AG04450 (cell line): ENCODE results near the gene AGBL5. TPM values are rescaled to one million over a fixed set of nuclear protein-coding genes. Genes with fewer than 3 reads are reported as not detected.

Source experiments
- CTCF ChIA-PET: fragments of 300-600, 350-600 bp; formaldehyde crosslinking; extraction: SDS; loops from one replicate; lab custom pipeline; 2022; ENCODE audit warnings: antibody characterized with exemption, inconsistent platforms; lab: Charles Lee
- POLR2A ChIA-PET: fragments of 350-600 bp; formaldehyde crosslinking; extraction: SDS; loops from one replicate; lab custom pipeline; 2021; ENCODE audit warnings: antibody characterized with exemption, inconsistent platforms; lab: Yijun Ruan, JAX
- DNase-seq: peaks from one replicate; pipeline ENCODE4 v3.0.0-alpha.2; 2011; ENCODE audit warnings: low read depth, low spot score
- H3K27ac ChIP-seq: one replicate; pipeline ENCODE4 v1.5.1; 2012; ENCODE audit warnings: low read depth, low read length, control low read depth
- H3K27me3 ChIP-seq: one replicate; pipeline ENCODE4 v1.6.0; 2012; ENCODE audit warnings: low read length; ENCODE audit not compliant: control insufficient read depth, insufficient read depth
- H3K4me3 ChIP-seq: 2 replicates; pipeline ENCODE4 v1.5.1; 2011; ENCODE audit warnings: mild to moderate bottlenecking, low read depth, low read length, control low read depth
- H3K9me3 ChIP-seq: 2 replicates; pipeline ENCODE4 v1.5.1; 2012; ENCODE audit warnings: low read length; ENCODE audit not compliant: control insufficient read depth, insufficient read depth
- polyA plus RNA-seq: library from polyadenylated mRNA; depleted of rRNA; stranded (reverse); fragments of >200 nt; gene quantifications from 2 replicates; pipeline ENCODE4 v1.2.3, GENCODE V29; 2011
- TF ChIP-seq, protein P1 (sequence below): IDR thresholded peaks from 2 replicates; pipeline ENCODE4 v1.5.1; 2011; ENCODE audit warnings: low read depth, low read length, control low read depth, inconsistent platforms

The AGBL5 gene
- polyA plus RNA-seq, 1 experiment: 40.9 TPM

- H3K9me3 ChIP-seq: no peaks in the 10 kb centered on the region
- no peaks in the 10 kb centered on the region for H3K27me3 ChIP-seq
- no peak for DNase-seq
- H3K27ac ChIP-seq: no peak overlapping the region
- H3K4me3 ChIP-seq: no peak overlapping the region
- TF ChIP-seq, protein P1, sequence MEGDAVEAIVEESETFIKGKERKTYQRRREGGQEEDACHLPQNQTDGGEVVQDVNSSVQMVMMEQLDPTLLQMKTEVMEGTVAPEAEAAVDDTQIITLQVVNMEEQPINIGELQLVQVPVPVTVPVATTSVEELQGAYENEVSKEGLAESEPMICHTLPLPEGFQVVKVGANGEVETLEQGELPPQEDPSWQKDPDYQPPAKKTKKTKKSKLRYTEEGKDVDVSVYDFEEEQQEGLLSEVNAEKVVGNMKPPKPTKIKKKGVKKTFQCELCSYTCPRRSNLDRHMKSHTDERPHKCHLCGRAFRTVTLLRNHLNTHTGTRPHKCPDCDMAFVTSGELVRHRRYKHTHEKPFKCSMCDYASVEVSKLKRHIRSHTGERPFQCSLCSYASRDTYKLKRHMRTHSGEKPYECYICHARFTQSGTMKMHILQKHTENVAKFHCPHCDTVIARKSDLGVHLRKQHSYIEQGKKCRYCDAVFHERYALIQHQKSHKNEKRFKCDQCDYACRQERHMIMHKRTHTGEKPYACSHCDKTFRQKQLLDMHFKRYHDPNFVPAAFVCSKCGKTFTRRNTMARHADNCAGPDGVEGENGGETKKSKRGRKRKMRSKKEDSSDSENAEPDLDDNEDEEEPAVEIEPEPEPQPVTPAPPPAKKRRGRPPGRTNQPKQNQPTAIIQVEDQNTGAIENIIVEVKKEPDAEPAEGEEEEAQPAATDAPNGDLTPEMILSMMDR: no peak
- ChIA-PET POLR2A (no interaction called here), CTCF (interaction anchor here (0.8 to 1.1 kb wide), 2 partner anchors 80 to 81 kb away, joined by 3 to 5 read pairs; no protein-coding TSS in a partner anchor)
Measured at GRCh38 chr2:27042159-27042661, 9.3 kb upstream of the AGBL5 start.

DNA sequence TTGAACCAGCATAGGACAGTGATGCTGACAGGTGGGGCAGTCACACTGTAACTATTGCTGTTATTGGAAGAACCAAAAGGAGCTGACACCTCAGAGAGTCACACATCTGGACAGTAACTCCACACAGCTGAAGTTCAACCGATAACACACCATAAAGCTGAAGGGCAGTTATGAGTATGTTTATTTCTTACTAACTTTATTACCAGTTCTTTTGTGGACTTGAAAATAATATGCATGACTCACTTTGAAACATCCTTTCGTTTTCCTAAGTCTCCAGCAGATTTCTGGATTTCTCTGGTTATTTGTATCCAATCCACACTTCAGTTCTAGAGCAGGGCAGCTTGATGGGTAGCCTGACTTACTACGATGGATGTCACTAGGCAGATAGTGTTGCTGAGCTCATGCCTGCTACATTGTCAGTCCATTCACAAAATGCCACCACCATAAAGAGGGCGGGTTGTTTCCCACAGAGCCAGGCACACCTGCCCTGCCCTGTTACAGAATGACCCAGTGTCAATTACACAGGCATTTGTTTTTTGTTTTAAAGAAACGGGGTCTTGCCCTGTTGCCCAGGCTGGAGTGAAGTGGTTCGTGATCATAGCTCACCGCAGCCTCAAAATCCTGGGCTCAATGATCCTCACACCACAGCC, 8.4 kb upstream of the AGBL5 start:
- peak overlapping the region; percentile 25 for H3K27ac ChIP-seq
- H3K9me3 ChIP-seq: no peaks in the 10 kb centered on the region
- POLR2A ChIA-PET: no interaction called here
- TF ChIP-seq, protein P1: no peak
- H3K27me3 ChIP-seq: no peaks in the 10 kb centered on the region
- no peak for DNase-seq
- CTCF ChIA-PET: interaction anchor here (1.1 kb wide), 2 partner anchors 9 to 81 kb away, joined by 3 read pairs; no protein-coding TSS in a partner anchor
- no peak overlapping the region for H3K4me3 ChIP-seq

DNA sequence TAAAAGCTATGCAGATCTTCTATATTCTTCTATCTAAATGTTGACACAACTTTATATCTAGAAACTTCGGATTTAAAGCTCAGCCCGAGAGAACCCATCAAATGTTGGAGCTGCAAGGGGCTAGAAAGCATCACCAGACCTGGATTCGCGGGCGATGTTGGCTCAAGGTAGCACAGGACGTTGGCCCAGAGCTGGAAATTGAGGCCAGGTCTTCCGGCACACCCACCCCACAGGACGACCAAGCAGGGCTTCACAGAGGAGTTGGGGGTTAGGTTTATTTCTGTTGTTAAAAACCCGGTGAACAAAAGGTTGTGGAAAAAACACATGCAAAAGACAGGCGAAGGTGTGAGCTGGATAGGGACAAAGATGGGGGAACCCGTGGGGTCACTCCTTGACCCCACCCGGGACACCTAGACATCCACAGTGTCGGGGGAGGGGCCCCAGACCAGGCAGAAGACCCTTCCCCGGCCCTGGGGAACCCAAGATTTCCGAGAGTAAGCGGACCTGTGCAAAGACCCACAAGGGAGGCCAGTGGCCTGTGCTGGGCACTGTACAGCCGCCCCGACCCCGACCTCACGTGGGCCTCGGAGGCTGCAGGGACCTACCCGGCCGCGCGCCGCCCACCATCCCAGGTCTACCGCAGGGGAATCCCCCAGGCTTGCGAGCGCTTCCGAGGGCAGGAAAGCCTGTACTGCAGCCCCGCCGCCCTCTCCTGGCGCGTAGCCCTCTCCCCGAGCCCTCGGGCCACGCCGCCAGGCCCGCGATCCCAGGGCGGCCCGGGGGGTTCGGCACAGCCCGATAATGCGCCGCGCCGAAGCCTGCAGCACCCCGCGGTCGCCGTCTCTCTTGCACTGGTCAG, 1.8 kb upstream of the AGBL5 start:
- H3K4me3 ChIP-seq: peak overlapping the region; percentile 81
- H3K27me3 ChIP-seq: no peaks in the 10 kb centered on the region
- POLR2A ChIA-PET: interaction anchor here (0.8 to 7.6 kb wide), 13 partner anchors 10 to 264 kb away, joined by 3 to 53 read pairs (median 5); partner anchors contain the start of genes EMILIN1, KHK, OST4 and PREB
- TF ChIP-seq, protein P1: no peak
- H3K27ac ChIP-seq: peak overlapping the region; percentile 70
- no peak for DNase-seq
- CTCF ChIA-PET: interaction anchor here (1.0 to 1.2 kb wide), 4 partner anchors 32 to 88 kb away, joined by 3 to 9 read pairs (median 5); partner anchors contain the start of gene KHK
- H3K9me3 ChIP-seq: no peaks in the 10 kb centered on the region; the same call in 1 of the 2 replicates

- peak; percentile 95 for DNase-seq
- TF ChIP-seq, protein P1: peak; percentile 57
- CTCF ChIA-PET: interaction anchor here (0.9 to 1.2 kb wide), 5 partner anchors 31 to 204 kb away, joined by 3 to 9 read pairs (median 5); partner anchors contain the start of gene KHK
- Histone ChIP-seq H3K9me3 (no peaks in the 10 kb centered on the region; the same call in 1 of the 2 replicates), H3K27ac (peak overlapping the region; percentile 70), H3K4me3 (peak overlapping the region; percentile 93), H3K27me3 (no peaks in the 10 kb centered on the region)
- POLR2A ChIA-PET: interaction anchor here (0.8 to 7.6 kb wide), 15 partner anchors 9 to 265 kb away, joined by 3 to 53 read pairs (median 4); partner anchors contain the start of genes EMILIN1, KHK, OST4 and PREB
Measured at GRCh38 chr2:27050281-27050995, 1.0 kb upstream of the AGBL5 start.
